Stimulated activated CD8-positive, alpha-beta memory T cell treated with anti-CD3 and anti-CD28 coated beads, Interleukin-12 subunit alpha, Interleukin-12 subunit beta, amount 100 ng/mL, for 24 hours (primary cell): ENCODE results near the gene SIK3.
A peak's percentile ranks its signal among the peaks of the same experiment; 100 is the strongest.
"Not testable (repeated sequence)": the region's sequence is repeated elsewhere in the genome, so short reads cannot be mapped to it uniquely, and the experiment has no call there.

ENCODE experiments used
- DNase-seq: peaks from one replicate; pipeline ENCODE4 v3.0.0-alpha.2; 2020; ENCODE audit errors: extremely low read depth

The SIK3 gene

DNA sequence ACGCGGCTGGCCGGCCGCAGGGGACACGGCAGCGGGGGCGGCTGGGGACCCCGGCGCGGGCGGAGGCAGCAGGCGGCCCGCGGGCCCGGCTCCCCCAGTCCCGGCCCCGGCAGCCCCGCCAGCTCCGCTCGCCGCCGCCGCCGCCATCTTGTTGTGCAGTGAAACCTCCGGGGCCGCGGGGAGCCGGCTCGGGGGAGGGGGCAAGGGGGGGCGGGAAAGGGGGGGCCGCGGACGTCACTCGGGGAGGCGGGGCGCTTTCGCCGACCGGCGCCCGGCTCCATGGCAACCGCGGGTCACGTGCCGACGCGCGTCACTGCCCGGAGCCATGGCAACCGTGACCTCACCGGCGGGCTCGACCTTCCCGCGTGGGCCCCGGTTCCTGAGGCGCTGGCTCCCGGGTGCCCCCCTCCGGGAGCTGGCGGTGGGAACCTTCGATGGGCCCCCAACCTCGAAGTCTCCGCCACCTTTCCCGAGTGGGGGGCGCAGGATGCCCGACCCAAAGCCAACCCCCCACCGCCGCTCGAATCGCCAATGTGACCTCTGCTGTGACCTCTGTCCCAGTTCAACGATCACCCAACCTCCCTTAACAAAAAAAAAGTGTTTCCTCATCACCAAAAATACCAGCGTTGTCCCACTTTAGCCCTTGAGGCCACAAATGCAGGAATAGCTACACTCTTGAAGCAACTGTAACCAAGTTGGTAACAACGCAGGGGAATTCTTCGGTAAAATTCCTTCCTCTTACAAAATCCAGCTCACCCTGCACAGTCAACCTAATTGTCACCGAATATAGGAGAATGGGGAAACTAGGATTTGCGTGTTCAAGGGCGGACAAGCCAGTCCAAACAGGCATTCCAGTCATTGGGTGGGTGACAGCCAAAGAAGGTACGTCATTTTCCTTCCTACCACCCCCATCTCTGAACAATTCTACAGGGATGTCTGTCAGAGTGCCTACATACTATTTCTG, at the start of gene SIK3:
SIK3 (minus strand) TSS at position 160 of the 964 bp plus-strand sequence; CDS start at position 147, 13 bp downstream.
- DNase-seq = peak; percentile 80

DNA sequence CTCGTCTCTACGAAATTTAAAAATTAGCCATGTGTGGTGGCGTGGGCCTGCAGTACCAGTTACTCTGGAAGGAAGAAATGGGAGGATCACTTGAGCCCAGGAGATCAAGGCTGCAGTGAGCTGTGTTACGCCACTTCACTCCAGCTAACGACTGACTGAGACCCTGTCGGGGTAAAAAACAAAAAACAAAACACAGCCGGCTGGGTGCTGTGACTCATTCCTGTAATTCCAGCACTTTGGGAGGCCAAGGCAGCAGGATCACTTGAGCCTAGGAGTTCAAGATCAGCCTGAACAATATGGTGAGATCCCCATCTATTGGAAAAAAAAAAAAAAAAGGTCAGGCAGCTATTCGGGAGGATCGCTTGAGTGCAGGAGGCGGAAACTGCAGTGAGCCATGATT, 48.3 kb upstream of the SIK3 start:
- DNase-seq = no peak

DNA sequence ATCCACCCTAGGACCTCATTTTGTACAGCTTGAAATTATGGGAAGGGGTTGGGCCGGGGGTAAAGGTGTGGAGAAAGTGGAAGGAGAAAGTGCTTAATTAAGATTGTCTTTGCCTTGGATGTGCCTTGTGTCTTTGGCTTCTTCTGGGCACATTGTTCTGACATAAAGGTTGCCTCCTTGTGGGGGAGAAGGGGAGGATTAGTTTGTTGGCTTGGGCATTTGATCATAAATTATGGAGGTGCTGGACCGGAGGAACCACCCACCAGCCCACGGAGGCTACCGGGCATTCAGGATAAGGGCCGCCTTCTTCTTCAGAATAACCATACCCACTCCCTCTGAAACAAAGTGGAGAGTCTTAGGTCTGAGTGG, 47.1 kb upstream of the SIK3 start:
- no peak for DNase-seq

DNA sequence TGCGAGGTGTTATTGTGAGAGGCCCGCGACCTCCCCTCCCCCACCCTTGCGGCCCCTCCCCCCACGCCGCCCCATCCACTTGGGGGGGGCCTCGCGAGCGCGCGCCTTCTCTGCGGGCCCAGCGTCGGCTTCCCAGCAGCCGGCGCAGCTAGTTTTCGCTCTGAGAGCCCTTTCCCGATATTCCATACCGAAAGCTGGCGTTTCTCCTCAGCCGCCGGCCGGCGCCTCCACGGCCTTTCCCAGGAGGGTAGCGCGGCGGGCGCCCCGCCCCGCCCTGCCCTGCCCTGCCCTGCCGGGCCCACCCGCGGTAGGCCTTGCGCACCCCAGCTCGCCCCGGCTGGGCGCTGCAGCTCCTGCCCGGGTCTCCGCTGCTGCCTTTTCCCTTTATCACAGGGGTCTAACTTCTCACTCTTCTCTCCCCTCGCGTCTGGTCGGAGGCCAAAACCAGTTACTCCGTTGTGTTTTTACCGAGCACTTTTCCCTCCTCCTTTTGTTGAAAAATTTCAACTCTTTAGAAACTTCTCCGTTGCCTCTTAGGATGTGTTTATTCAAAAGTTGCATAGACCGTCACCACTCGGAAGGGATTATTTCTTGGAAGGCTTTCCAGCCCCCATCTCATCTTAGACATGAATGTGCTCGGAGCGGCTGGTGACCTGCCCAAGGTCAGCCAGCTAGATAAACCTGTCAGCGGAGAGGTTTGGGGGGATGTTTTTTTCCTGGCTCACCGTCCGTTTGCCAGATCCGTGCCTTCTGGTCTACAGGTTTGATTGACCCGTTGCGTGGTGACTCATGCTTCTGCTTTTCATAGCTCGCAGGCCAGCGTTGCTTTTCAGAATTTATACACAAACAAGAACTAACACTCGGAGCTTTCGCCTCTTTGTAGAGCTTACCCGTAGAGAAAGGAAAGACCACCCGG, 46.5 kb upstream of the SIK3 start:
- peak; percentile 21 for DNase-seq

DNA sequence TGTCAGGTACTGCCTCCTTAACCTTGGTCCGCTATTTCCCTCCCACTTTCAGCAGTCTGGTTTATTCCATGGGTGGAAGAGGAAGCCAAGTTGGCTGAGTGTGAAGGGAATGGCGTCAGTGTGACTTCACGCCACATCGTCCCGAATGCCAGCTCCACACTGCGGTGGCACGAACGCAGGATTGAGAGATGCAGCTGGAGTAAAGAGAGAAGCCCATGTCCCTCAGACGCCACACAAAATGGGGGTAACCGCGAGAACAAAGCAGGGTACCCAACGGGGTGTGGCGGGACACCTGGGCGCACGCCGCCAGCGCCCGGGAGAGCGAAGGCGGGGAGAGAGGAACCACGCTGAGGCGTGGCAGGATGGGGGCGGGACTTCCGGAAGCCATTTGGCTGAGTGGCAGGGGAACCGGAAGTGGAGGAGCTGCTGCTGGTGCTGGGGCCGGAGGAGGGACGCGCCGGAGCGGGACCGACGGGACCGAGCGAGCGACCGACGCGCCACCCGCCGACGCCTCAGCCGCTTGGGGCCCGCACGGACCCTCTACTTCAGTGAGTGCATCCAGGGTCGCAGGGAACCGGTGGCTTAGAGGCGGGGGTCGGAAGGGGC, 45.7 kb upstream of the SIK3 start, which contains the start of gene PAFAH1B2:
PAFAH1B2 (plus strand) TSS at position 417 of the 606 bp plus-strand sequence. CDS start 8,161 bp downstream, outside the sequence.
- DNase-seq = peak; percentile 92

DNA sequence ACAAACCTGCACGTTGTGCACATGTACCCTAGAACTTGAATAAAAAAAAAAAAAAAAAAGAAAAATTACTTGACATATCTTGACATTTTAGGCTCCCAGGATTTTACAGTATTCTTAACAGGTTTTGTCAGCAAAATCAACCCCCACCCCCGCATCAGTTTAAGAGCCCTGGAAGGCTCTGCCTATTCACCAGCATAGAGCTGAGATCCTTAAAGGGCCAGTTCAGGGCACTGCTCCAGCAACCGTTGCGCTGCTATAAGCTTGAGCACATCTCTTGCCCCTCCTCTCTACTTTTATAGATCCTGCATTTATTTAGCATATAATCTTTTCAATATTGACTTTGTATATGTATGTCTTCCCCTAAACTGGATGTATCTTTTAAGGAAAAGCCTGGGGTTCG, 45.2 kb upstream of the SIK3 start:
- DNase-seq = no peak

DNA sequence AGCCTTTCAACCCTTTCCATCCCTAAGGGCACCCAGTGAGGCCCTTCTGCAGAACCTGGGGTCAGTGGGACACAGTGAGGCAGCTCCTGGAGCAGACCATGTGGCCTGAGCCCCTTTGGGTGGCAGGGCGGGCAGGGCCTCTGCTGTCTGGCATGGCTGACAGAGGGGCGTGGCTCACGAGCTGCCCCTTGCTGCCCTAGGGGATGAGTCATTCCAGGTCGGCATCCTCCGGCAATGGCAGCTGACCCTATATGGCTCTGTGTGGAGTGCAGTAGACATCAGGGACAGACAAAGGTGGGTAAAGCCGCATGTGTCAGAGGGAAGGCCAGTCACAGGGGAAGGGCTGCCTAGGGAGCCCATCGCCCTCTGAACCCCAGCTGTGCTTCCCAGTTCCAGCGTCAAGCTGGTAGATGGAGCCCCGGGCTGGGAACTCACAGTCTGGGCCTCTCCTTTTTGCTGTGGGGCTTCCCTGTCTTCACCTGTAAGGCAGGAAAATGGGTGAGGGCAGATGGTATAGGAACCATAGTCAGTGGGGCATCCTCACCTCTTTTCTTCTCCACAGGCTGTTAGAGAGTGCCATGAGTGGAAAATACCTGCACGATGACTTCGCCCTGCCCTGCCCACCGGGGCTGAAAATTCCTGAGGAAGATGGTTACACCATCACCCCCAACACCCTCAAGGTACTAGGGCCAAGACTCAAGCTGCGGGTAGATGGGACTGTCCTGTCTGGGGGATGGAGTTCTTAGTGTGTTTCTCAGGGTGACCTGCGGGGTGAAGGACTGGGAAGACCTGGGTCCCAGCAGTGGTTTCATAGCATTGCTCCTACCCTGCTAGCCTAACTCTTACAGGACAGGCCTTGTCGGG, 39.2 kb upstream of the SIK3 start:
- DNase-seq = not testable (repeated sequence)

DNA sequence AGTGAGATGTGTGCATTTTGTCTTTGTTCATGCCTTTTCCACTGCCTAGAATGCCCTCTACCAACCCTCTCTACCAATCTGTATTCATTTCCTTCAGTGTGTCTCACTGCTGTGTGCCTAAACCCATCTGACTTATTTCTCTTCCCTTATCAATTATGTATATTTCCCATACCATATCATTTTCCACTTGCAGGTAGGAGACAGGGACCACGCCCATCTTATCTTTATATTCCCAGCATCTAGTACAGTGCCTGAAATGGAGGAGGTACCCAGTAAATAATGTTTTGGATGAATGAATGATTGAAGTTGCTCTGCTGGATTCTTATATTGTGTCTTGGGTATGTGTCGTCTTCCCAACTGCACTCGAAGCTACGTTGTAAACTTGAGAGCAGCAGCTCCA, 36.8 kb upstream of the SIK3 start:
- not testable (repeated sequence) for DNase-seq

DNA sequence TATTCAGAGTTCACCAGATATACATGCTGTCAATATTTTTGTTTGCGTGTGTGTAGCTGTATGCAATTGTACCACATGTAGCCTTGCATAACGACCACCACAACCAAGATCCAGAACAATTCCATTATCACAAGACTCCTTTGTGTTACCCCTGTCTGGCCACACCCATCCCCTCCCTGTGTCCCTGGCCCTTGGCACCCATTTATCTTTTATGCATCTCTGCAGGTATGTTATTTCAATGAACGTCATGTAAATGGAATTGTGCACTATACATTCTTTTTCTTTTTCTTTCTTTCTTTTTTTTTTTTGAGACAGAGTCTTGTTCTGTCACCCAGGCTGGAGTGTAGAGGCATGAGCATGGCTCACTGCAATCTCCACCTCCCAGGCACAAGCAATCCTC, 36.2 kb upstream of the SIK3 start:
- no peak for DNase-seq

DNA sequence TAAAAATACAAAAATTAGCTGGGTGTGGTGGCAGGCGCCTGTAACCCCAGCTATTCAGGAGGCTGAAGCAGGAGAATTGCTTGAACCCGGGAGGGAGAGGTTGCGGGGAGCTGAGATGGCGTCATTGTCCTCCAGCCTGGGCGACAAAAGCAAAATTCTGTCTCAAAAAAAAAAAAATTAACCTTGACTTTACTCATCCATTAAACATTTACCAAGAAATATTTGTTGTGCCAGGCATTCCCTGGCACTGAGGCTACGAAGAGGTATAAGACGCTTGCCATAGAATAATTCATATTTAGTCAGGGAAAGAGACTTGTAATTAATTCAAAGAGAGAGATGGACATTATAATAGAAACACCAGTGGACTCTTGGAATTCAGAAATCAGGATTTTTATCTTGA, 32.7 kb upstream of the SIK3 start:
- DNase-seq = no peak

DNA sequence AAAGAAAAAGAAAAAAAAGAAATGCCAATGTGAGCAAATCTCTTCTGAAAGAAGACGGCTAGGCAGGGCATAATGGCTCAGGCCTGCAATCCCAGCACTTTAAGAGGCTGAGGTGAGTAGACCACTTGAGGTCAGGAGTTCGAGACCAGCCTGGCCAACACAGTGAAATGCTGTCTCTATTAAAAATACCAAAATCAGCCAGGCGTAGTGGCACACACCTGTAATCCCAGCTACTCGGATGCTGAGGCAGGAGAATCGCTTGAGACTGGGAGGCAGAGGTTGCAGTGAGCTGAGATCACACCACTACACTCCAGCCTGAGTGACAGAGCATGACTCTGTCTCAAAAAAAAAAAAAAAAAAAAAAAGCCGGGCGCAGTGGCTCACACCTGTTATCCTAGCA, 32.2 kb upstream of the SIK3 start:
- not testable (repeated sequence) for DNase-seq

DNA sequence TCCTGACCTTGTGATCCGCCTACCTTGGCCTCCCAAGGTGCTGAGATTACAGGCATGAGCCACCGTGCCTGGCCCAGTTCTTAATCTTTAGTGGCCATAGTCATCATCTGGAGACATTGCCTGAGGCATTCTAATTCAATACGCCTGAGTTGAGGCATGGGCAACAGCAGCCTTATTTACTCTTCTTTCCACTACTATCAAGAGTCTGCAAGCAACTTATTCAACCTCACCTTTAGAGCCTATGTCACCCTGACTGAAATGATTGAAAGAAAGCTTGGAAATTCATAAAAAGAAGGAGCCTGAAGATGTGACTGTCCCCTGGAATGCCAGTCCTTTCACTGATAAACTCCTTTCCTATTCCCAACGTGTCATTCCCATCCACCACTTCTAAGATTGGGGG, 30.1 kb upstream of the SIK3 start:
- no peak for DNase-seq

DNA sequence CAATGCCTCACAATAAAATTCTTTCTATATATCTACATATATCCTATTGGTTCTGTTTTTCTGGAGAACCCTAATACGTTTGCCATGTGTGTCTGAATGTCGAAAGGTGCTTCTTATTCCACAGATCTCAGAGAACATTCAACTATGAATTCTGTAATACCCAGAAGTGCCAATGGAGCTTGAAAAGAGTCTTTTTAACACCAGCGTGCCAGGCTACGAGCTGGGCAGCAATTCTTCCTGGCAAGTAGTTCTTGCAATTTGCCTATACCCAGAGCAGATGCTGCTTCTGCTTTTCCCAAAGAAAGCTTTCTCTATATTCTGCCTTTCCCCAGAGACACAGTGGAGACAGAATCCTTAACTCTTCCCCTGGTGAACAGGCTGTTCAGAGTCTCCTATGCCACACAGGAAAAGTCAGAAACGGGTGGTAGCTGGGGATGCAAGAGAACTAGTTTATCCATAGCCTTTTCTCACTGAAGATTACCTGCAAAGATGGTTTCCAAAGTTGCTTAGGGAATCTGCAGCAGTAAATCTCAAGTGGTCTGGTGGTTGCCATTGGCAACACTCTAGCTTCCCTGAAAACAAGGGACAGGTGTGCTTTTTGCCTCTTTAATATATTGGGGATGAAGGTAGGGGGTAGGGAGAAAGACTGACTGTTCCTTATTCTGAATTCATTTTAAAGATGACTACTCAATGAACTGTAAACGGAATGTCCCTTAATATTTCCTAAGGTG, 29.1 kb upstream of the SIK3 start:
- DNase-seq = no peak

DNA sequence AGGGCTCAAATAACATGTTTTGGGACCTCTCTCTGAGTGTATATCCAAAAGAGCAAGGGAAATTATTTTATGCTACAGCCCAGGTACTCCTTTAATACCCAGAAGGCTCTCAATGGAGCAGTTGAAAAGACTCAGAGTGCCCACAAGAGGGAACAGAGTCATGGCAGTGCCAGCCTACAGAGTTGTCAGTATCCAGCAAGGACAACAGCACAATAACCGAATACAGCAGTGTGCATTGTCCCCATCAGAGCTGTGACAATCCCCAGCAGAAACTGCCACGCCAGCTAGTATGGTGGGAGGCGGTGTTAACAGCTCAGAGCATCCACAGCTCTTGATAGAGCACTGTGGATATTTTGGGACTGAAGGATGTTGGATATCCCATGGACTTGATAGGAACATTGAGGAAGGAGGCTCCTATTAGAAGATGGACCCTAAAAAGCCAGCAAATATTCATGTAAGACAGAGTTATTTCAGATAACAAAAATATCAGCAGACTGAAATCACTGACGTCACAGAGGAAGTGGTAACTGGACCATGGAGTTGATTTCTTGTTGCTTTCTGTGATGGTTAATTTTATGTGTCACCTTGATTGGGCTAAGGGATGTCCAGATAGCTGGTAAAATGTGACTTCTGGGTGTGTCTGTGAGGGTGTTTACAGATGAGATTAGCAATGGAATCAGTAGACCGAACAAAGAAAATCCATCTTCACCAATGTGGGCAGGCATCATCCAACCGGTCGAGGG, 28.2 kb upstream of the SIK3 start:
- no peak for DNase-seq

DNA sequence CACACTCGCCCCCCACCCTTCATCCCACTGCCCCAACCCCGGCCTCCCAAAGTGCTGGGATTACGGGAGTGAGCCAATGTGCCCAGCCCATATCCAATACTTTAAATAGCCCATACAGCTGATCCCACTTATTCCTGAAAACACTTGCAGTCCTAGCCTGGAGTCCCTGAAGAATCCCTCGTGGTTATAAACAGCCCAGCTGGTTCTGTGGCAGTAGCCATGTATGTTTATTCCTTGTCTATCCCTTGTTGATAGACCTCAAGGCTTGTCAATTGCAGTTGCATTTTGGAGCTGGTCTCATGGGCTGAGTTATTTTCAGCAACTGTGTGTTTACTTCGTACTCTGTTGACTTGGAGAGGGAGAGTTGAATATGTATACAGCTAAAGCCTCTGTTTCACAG, 24.3 kb upstream of the SIK3 start:
- DNase-seq = no peak

DNA sequence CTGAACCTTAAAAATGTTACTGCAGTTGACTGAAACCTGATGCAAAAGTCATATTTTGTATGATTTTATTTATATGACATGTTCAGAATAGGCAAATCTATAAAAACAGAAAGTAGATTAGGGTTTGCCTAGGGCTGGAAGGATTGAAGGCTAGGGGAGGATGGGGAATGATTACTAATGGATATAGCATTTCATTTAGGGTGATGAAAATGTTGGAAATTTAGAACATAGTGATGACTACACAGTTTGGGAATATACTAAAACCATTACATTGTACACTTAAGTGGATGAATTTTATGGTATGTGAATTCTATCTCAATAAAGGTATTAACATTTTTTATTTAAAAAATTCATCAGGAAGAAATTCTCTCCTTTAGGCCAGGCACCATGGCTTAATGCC, 22.9 kb upstream of the SIK3 start:
- no peak for DNase-seq

DNA sequence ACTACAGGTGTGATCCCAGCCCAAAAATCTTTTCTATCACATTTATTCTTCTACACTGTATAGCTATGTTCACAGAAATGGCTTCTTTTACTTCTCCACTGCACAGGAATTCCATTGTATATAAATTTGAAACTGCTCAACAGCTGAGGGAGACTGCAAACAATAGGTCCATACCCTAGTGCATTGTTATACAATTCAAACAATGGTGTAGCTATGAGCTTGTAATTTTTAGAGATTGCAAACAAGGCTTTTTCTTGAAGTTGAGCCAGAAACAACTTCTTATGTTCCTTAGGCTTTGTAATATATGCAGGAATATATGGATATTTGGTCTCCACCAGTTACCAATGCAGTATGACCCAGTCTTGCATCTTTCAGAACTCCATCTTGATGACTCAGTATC, 19.5 kb upstream of the SIK3 start:
- no peak for DNase-seq

DNA sequence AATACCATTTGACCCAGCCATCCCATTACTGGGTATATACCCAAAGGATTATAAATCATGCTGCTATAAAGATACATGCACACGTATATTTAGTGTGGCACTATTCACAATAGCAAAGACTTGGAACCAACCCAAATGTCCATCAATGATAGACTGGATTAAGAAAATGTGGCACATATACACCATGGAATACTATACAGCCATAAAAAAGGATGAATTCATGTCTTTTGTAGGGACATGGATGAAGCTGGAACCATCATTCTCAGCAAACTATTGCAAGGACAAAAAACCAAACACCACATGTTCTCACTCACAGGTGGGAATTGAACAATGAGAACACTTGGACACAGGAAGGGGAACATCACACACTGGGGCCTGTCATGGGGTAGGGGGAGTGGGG, 14.7 kb upstream of the SIK3 start:
- not testable (repeated sequence) for DNase-seq

DNA sequence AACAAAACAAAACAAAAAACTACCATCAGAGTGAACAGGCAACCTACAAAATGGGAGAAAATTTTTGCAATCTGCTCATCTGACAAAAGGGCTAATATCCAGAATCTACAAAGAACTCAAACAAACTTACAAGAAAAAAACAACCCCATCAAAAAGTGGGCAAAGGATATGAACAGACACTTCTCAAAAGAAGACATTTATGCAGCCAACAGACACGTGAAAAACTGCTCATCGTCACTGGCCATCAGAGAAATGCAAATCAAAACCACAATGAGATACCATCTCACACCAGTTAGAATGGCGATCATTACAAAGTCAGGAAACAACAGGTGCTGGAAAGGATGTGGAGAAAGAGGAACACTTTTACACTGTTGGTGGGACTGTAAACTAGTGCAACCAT, 14.3 kb upstream of the SIK3 start:
- not testable (repeated sequence) for DNase-seq
